Activated CD4-positive, alpha-beta T cell treated with anti-CD3 and anti-CD28 coated beads for 36 hours (primary cell): ENCODE measurements around the gene USP3. TPM values are rescaled to one million over a fixed set of nuclear protein-coding genes. Genes with fewer than 3 reads are reported as not detected.

Source experiments
- ATAC-seq: fragments of 200-7000 bp; cut with Tn5 transposase; one replicate; pipeline ENCODE4 v1.10.0; 2021; ENCODE audit warnings: mild to moderate bottlenecking, moderate library complexity
- CTCF ChIA-PET: fragments of 350-600 bp; sonication (Branson Sonifier 250); formaldehyde crosslinking; loops from one replicate; lab custom pipeline; 2021; ENCODE audit warnings: antibody characterized with exemption; lab: Charles Lee
- POLR2A ChIA-PET: fragments of 350-600 bp; sonication (Branson Sonifier 250); formaldehyde crosslinking; loops from one replicate; lab custom pipeline; 2021; ENCODE audit warnings: antibody characterized with exemption, inconsistent platforms; lab: Charles Lee
- DNase-seq: peaks from one replicate; pipeline ENCODE4 v3.0.0-alpha.2; 2020
- H3K27ac Mint-ChIP-seq: one replicate; pipeline ENCODE4 v1.8.0; 2021; ENCODE audit warnings: mixed read lengths
- H3K27me3 Mint-ChIP-seq: one replicate; pipeline ENCODE4 v1.8.0; 2021; ENCODE audit warnings: mixed read lengths
- H3K36me3 Mint-ChIP-seq: one replicate; pipeline ENCODE4 v1.8.0; 2021; ENCODE audit warnings: low read depth, mixed read lengths
- H3K4me1 Mint-ChIP-seq: one replicate; pipeline ENCODE4 v1.8.0; 2021; ENCODE audit warnings: mixed read lengths
- H3K4me3 Mint-ChIP-seq: one replicate; pipeline ENCODE4 v1.8.0; 2021; ENCODE audit warnings: mild to moderate bottlenecking, moderate library complexity, mixed read lengths
- H3K9me3 Mint-ChIP-seq: one replicate; pipeline ENCODE4 v1.8.0; 2021; ENCODE audit warnings: low read depth, mixed read lengths
- intact Hi-C, 2 experiments: fragments of 100-400 bp; cut with DNase I in 1 of 2; cut with micrococcal nuclease in 1 of 2; formaldehyde crosslinking; loops; one replicate each; pipeline versions ENCODE4 v1.14.2 to v1.15.1; 2022 to 2024; cut with DNase I, micrococcal nuclease
- total RNA-seq, 2 experiments: library from RNA; stranded (reverse); gene quantifications; one replicate each; pipeline ENCODE4 v1.2.3, GENCODE V29; 2021

USP3 gene
- total RNA-seq, 2 experiments from 2014 or later, result 51.1 to 51.7 TPM

- DNase-seq (peak; percentile 94), ATAC-seq (peak; percentile 55)
- CTCF ChIA-PET, result interaction anchor here (0.6 to 8.2 kb wide), 7 partner anchors 16 to 543 kb away, joined by 3 to 78 read pairs (median 4); partner anchors contain the start of gene DAPK2
- peak overlapping the region; percentile 97 for H3K27ac Mint-ChIP-seq
- H3K9me3 Mint-ChIP-seq, result no peaks in the 10 kb centered on the region
- peak overlapping the region; percentile 77 for H3K4me3 Mint-ChIP-seq
- POLR2A ChIA-PET, result interaction anchor here (0.6 to 1.7 kb wide), 3 partner anchors 23 to 336 kb away, joined by 4 to 15 read pairs (median 5); no protein-coding TSS in a partner anchor
- peaks cover 4% of the 10 kb centered on the region for H3K36me3 Mint-ChIP-seq
- H3K4me1 Mint-ChIP-seq, result peaks cover 72% of the 10 kb centered on the region
- H3K27me3 Mint-ChIP-seq, result no peaks in the 10 kb centered on the region
- intact Hi-C loops, result loop anchor here (1.0 to 10.0 kb wide), 18 partner anchors 16 to 881 kb away; partner anchors contain the start of genes SNX1 (in 2 of the 2), CIAO2A (in 1 of the 2), PCLAF (in 1 of the 2) and PPIB (in 1 of the 2)
These were observed 600 bp upstream of the USP3 start for GRCh38 chr15:63503739-63504246.

DNA sequence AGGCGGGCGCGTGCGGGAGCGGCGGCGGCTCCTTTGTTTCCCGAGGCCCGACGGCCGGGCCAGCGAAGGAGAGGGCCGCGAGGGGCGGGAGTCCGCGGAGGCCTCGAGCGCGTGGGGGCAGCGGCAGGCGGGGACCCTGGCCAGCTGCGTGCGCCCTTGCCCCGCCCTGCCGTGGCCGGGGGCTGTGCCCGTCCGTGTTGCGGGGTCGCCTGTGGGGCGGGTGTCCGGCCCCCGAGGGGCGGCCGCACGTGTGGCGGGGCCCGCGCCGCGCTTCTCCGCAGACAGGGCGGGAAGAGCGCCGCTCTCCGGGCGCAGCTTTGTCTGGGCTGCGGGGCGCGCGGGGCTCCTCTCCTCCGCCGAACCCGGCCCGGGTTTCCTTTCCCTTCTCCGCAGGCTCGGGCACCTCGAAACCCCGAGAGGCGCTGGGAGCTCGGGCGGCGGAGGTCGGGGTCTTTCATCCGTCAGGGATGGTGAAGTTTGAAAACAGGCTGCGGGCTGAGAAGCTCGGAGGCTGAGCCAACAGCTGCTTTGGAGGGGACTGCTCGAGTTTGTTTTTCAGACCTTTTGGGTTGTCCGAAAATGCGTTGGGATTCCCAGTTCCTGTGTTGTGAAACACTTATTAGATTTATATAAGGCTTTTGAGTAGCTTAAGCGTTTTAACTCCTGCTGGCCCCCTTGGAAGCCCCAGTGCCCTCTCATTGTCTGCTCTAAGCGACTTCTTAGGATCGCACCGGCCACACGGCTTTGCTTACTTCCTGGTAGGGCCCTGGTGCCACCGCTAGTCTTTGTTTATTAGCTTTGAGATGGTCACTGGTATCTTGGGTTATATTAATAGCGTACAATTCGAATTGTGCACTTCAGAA lies 817 bp downstream of the USP3 start:
- Mint-ChIP-seq H3K4me1 (peaks cover 74% of the 10 kb centered on the region), H3K36me3 (peaks cover 4% of the 10 kb centered on the region), H3K4me3 (peak overlapping the region; percentile 94), H3K27me3 (no peaks in the 10 kb centered on the region), H3K27ac (peak overlapping the region; percentile 97), H3K9me3 (no peaks in the 10 kb centered on the region)
- ATAC-seq (no peak), DNase-seq (peak; percentile 64)
- intact Hi-C loops, result loop anchor here (1.0 to 10.0 kb wide), 16 partner anchors 26 to 957 kb away; partner anchors contain the start of genes SNX1 (in 2 of the 2), CIAO2A (in 1 of the 2), PCLAF (in 1 of the 2) and PPIB (in 1 of the 2)
- ChIA-PET CTCF (interaction anchor here (0.6 to 8.2 kb wide), 25 partner anchors 9 to 1064 kb away, joined by 3 to 78 read pairs (median 4); no protein-coding TSS in a partner anchor), POLR2A (interaction anchor here (0.9 to 1.7 kb wide), 8 partner anchors 14 to 313 kb away, joined by 3 to 7 read pairs (median 4); no protein-coding TSS in a partner anchor)

- POLR2A ChIA-PET, result interaction anchor here (0.9 to 1.4 kb wide), 4 partner anchors 14 to 313 kb away, joined by 3 to 7 read pairs (median 4); no protein-coding TSS in a partner anchor
- Mint-ChIP-seq H3K36me3 (peaks cover 4% of the 10 kb centered on the region), H3K4me3 (peak overlapping the region; percentile 94), H3K27ac (peak overlapping the region; percentile 97), H3K9me3 (no peaks in the 10 kb centered on the region), H3K27me3 (no peaks in the 10 kb centered on the region), H3K4me1 (peaks cover 74% of the 10 kb centered on the region)
- ATAC-seq (no peak), DNase-seq (no peak)
- intact Hi-C loops, result loop anchor here (1.0 to 10.0 kb wide), 10 partner anchors 8 to 956 kb away; partner anchors contain the start of genes CIAO2A (in 1 of the 2), PCLAF (in 1 of the 2), SNX1 (in 1 of the 2) and TRIP4 (in 1 of the 2)
- CTCF ChIA-PET, result interaction anchor here (0.6 to 8.2 kb wide), 23 partner anchors 8 to 1063 kb away, joined by 3 to 78 read pairs (median 4); no protein-coding TSS in a partner anchor
These were observed 1.4 kb downstream of the USP3 start for GRCh38 chr15:63505842-63506222.

GRCh38 chr15:63506537-63507035 lies 2.2 kb downstream of the USP3 start:
- ATAC-seq (no peak), DNase-seq (peak; percentile 48)
- no peaks in the 10 kb centered on the region for H3K9me3 Mint-ChIP-seq
- POLR2A ChIA-PET, result interaction anchor here (0.6 to 1.2 kb wide), 2 partner anchors 19 to 132 kb away, joined by 4 to 5 read pairs; no protein-coding TSS in a partner anchor
- H3K27ac Mint-ChIP-seq, result peak overlapping the region; percentile 97
- intact Hi-C loops, result loop anchor here (1.0 to 10.0 kb wide), 7 partner anchors 8 to 956 kb away; partner anchors contain the start of genes CIAO2A (in 1 of the 2), PCLAF (in 1 of the 2), SNX1 (in 1 of the 2) and TRIP4 (in 1 of the 2)
- peaks cover 71% of the 10 kb centered on the region for H3K4me1 Mint-ChIP-seq
- H3K36me3 Mint-ChIP-seq, result peaks cover 4% of the 10 kb centered on the region
- peak overlapping the region; percentile 94 for H3K4me3 Mint-ChIP-seq
- no peaks in the 10 kb centered on the region for H3K27me3 Mint-ChIP-seq
- CTCF ChIA-PET, result interaction anchor here (0.8 to 8.2 kb wide), 13 partner anchors 8 to 103 kb away, joined by 3 to 78 read pairs (median 5); no protein-coding TSS in a partner anchor

DNA sequence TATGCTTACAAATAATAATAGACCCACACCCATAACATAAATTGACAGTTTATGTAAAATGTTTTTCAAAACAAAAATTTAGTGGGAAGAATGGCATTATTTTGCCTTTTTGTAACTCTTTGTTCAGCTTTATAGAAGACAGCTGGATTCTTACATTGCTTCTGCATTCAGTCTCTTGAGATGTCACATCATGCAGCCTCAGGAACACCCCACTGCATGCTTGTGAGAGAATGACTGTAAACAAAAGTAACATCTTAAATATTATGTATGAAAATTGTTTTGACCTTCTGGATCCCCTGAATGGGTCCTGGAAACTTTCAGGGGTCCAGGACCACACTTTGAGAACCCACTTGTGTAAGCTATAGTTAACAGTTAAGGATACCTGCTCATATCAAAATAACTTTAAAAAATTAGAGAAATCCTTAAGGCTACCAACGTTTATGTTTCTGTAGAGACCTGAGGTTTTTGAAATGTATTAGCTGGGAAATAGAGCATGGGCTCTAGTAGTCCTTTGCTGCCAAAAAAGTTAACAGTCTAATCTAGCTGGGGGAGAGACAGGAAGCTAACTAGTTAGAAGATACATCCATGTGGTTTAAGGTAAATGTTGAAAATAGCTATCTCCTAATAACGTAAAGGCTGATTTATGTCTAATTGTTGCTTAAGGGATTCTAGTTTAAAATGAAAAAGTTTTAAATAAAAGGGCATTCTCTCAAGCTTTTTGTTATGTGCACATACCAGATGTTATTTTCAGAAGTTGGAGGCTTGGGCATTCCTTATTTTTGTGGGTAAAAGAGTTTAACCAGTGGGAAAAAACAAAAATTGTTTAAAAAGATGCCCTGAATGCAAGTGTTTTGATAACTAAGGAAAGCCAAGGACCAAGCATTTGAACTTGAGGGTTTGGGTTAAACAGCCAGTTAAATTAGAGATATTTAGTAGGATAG lies 3.8 kb downstream of the USP3 start:
- no peaks in the 10 kb centered on the region for H3K27me3 Mint-ChIP-seq
- ATAC-seq (no peak), DNase-seq (no peak)
- ChIA-PET CTCF (interaction anchor here (0.9 to 8.2 kb wide), 11 partner anchors 9 to 91 kb away, joined by 3 to 78 read pairs (median 4); no protein-coding TSS in a partner anchor), POLR2A (interaction anchor here (0.6 to 1.2 kb wide), 6 partner anchors 10 to 116 kb away, joined by 3 to 5 read pairs (median 3); no protein-coding TSS in a partner anchor)
- H3K27ac Mint-ChIP-seq, result peak overlapping the region; percentile 58
- no peak overlapping the region for H3K4me3 Mint-ChIP-seq
- intact Hi-C loops, result loop anchor here (2.0 to 10.0 kb wide), 6 partner anchors 44 to 954 kb away; partner anchors contain the start of genes CIAO2A (in 1 of the 2), PCLAF (in 1 of the 2), SNX1 (in 1 of the 2) and TRIP4 (in 1 of the 2)
- no peaks in the 10 kb centered on the region for H3K9me3 Mint-ChIP-seq
- peaks cover 70% of the 10 kb centered on the region for H3K4me1 Mint-ChIP-seq
- peaks cover 4% of the 10 kb centered on the region for H3K36me3 Mint-ChIP-seq

DNA sequence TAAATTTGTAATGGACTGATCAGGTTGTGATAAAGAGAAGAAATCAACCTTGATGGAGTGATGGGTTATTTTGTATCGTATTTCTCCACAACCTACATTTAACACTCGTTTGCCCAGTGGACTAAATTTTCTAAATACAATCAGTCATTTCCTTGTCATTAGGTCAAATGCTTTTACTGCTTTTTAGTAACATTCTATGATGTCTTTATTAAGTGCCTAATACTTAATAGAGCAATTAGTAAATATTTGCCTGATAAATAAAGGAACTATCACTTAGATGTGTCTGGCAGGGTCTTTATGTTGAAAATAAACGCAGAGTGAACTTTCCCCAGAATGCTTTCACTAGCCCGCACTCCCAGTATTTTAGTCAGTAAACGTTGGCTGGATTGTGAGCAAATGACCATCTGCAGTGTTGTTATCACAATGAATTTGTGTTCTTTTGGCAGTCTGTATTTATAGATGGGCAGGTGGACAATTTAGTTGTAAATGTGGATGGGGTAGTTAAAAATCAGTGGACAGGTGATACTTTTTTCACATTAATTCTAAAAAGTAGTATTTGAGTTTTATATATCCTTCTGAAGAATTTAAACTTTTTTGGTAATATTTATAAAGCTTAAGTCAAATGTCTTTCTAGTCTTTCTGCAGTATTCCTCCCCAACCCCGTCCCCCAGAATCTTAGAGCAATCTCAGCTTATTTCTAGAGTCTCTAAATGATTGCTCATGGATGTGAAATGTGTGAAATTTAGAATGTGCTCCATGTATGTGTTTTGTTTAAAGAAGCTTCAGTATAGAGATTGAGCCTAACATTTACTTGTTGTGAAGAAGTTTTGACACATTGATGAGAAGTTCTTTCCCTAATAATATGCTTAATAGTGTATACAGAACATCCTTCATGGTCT lies 4.9 kb downstream of the USP3 start:
- H3K36me3 Mint-ChIP-seq, result peaks cover 4% of the 10 kb centered on the region
- H3K27ac Mint-ChIP-seq, result peak overlapping the region; percentile 82
- intact Hi-C loops, result loop anchor here (5.0 to 10.0 kb wide), 5 partner anchors 43 to 953 kb away; partner anchors contain the start of genes CIAO2A (in 1 of the 2), PCLAF (in 1 of the 2), SNX1 (in 1 of the 2) and TRIP4 (in 1 of the 2)
- H3K9me3 Mint-ChIP-seq, result no peaks in the 10 kb centered on the region
- peaks cover 74% of the 10 kb centered on the region for H3K4me1 Mint-ChIP-seq
- no peak for DNase-seq
- H3K4me3 Mint-ChIP-seq, result peak overlapping the region; percentile 55
- ChIA-PET POLR2A (interaction anchor here (0.6 to 1.4 kb wide), 6 partner anchors 14 to 87 kb away, joined by 3 to 5 read pairs (median 3); no protein-coding TSS in a partner anchor), CTCF (interaction anchor here (0.5 to 2.3 kb wide), 18 partner anchors 10 to 90 kb away, joined by 3 to 18 read pairs (median 6); no protein-coding TSS in a partner anchor)
- no peak for ATAC-seq
- H3K27me3 Mint-ChIP-seq, result no peaks in the 10 kb centered on the region

- H3K4me1 Mint-ChIP-seq, result peaks cover 83% of the 10 kb centered on the region
- POLR2A ChIA-PET, result interaction anchor here (0.6 to 1.4 kb wide), 9 partner anchors 15 to 86 kb away, joined by 3 to 5 read pairs (median 3); no protein-coding TSS in a partner anchor
- no peaks in the 10 kb centered on the region for H3K9me3 Mint-ChIP-seq
- H3K36me3 Mint-ChIP-seq, result peaks cover 4% of the 10 kb centered on the region
- intact Hi-C loops, result loop anchor here (2.0 to 10.0 kb wide), 6 partner anchors 19 to 952 kb away; partner anchors contain the start of genes CIAO2A (in 1 of the 2), PCLAF (in 1 of the 2), SNX1 (in 1 of the 2) and TRIP4 (in 1 of the 2)
- CTCF ChIA-PET, result interaction anchor here (0.8 to 2.3 kb wide), 20 partner anchors 9 to 177 kb away, joined by 3 to 18 read pairs (median 6); no protein-coding TSS in a partner anchor
- ATAC-seq, result peak; percentile 55
- no peaks in the 10 kb centered on the region for H3K27me3 Mint-ChIP-seq
- H3K4me3 Mint-ChIP-seq, result peak overlapping the region; percentile 55
- peak overlapping the region; percentile 82 for H3K27ac Mint-ChIP-seq
- DNase-seq, result no peak
These were observed 5.9 kb downstream of the USP3 start for GRCh38 chr15:63509955-63510940.

- intact Hi-C loops, result no loop called here
- Mint-ChIP-seq H3K9me3 (no peaks in the 10 kb centered on the region), H3K27me3 (no peaks in the 10 kb centered on the region), H3K36me3 (no peaks in the 10 kb centered on the region), H3K4me1 (peaks cover 90% of the 10 kb centered on the region), H3K4me3 (peak overlapping the region; percentile 45), H3K27ac (peak overlapping the region; percentile 66)
- ATAC-seq, result no peak
- no peak for DNase-seq
- POLR2A ChIA-PET, result interaction anchor here (1.2 kb wide), 1 partner anchor 12 kb away, joined by 3 read pairs; no protein-coding TSS in a partner anchor
- CTCF ChIA-PET, result interaction anchor here (0.6 to 4.2 kb wide), 9 partner anchors 11 to 387 kb away, joined by 3 to 15 read pairs (median 4); no protein-coding TSS in a partner anchor
These were observed 7.8 kb downstream of the USP3 start for GRCh38 chr15:63512148-63512547.
